Measurements from ENCODE around the gene MYL12B.

MYL12B gene

DNA sequence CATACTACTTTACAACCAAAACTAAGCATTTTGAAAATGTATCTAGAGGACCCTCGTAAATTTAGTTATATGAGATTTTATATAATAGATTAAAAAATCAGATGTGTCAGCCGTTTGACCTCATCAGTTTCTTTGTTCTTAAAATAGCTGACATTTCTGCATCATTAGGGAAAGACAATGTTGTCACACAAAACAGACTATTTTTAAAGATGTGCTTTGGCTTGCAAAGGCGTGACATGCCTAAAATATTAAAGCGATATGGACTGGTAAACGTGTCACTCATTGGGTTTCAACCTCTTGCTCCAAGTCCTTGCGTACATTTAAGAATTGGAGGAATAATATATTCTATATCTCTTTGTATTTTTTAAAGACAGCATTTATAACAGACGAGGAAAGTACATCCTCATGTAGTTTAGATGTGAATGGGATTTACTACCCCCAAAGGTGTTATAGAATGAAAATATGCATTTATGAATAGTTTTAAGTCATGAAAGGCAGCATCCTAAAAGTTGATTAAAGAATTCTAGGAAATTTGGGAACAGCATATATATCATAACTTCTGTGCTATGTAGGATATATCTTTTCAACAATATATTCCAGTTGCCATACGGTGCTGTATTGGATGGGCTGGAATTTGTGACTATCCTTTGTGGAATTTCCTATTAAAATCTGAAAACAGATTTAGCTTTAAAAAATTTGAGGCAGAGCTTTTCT is 10.5 kb upstream of the MYL12B start:
- Histone ChIP-seq H3K36me3 (ENCODE audit: insufficient read depth, low read length) (peaks cover 40% of the 10 kb centered on the region), H3K4me3 (ENCODE audit: low read depth, low read length) (peak overlapping the region; percentile 65), H3K27ac (ENCODE audit: low read depth, low read length) (peak overlapping the region; percentile 86), H3K27me3 (ENCODE audit: insufficient read depth, low read length) (no peaks in the 10 kb centered on the region), H3K4me1 (ENCODE audit: control insufficient read depth, insufficient read depth, low read length, unreplicated experiment) (peaks cover 43% of the 10 kb centered on the region), H2AFZ (ENCODE audit: low read length, unreplicated experiment) (no peak overlapping the region), H3K79me2 (ENCODE audit: control insufficient read depth, insufficient read depth, low read length, unreplicated experiment) (peaks cover 73% of the 10 kb centered on the region)

DNA sequence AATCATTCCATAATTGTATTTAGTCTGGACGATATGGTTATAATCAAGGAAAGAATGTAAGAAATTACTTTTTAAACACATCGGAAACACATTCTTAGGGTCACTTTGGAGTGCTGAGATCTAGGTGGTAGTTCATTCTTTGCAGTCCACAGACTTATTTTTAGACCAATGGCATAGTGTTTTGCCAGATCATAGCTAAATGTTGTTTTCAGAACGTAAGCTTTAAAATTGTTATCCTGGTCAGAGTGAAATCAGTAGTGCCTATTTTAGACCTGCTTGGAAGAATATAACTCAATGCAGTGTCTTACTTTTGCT is 10.0 kb upstream of the MYL12B start:
- Histone ChIP-seq H3K27ac (ENCODE audit: low read depth, low read length) (peak overlapping the region; percentile 86), H2AFZ (ENCODE audit: low read length, unreplicated experiment) (no peak overlapping the region), H3K4me1 (ENCODE audit: control insufficient read depth, insufficient read depth, low read length, unreplicated experiment) (peaks cover 45% of the 10 kb centered on the region), H3K27me3 (ENCODE audit: insufficient read depth, low read length) (no peaks in the 10 kb centered on the region), H3K79me2 (ENCODE audit: control insufficient read depth, insufficient read depth, low read length, unreplicated experiment) (peaks cover 68% of the 10 kb centered on the region), H3K36me3 (ENCODE audit: insufficient read depth, low read length) (peaks cover 46% of the 10 kb centered on the region), H3K4me3 (ENCODE audit: low read depth, low read length) (peak overlapping the region; percentile 65)

DNA sequence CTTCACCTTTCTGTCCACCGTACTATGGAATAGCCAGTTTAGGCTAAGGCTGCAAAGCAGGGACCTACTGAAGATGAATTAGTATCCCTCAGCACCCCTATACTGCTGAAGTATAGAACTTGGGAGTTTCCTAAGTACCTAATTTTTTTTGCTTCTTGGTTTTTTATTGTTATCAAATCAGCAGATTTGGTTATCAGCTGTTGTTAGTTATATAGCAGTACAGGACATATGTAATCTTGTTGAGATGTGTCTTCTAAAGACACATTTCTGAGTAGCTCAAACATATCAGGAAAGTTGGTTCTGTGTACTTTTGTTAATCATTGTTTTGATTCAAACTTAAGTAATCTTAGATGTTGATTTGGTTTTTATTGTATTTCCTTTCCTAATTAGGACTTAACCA is 9.1 kb upstream of the MYL12B start:
- H3K27ac ChIP-seq (ENCODE audit: low read depth, low read length) = no peak overlapping the region
- H3K4me3 ChIP-seq (ENCODE audit: low read depth, low read length) = no peak overlapping the region
- no peaks in the 10 kb centered on the region for H3K27me3 ChIP-seq (ENCODE audit: insufficient read depth, low read length)
- H3K4me1 ChIP-seq (ENCODE audit: control insufficient read depth, insufficient read depth, low read length, unreplicated experiment) = peaks cover 45% of the 10 kb centered on the region
- H2AFZ ChIP-seq (ENCODE audit: low read length, unreplicated experiment) = no peak overlapping the region
- H3K79me2 ChIP-seq (ENCODE audit: control insufficient read depth, insufficient read depth, low read length, unreplicated experiment) = peaks cover 64% of the 10 kb centered on the region
- H3K36me3 ChIP-seq (ENCODE audit: insufficient read depth, low read length) = peaks cover 55% of the 10 kb centered on the region

DNA sequence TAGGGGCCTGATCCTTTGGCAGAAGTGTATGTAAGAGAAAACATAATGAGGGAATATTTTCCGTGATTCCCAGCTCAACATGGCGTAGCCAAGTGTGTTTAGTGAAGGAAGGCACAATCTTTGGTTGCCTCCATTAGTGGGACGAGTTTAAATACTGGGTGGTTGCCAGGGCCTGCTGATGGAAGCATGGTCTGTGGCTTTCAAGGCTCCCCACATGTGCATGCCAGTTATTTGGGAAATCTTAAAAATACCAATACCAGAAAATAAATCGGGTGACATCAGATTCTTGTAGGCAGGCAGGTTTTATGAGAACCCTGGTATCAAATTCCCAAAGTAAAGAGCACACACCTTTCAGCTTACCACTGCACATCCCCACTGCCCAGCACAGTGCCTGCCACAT is 7.2 kb upstream of the MYL12B start:
- no peak overlapping the region for H3K27ac ChIP-seq (ENCODE audit: low read depth, low read length)
- no peak overlapping the region for H2AFZ ChIP-seq (ENCODE audit: low read length, unreplicated experiment)
- peaks cover 58% of the 10 kb centered on the region for H3K36me3 ChIP-seq (ENCODE audit: insufficient read depth, low read length)
- peaks cover 41% of the 10 kb centered on the region for H3K4me1 ChIP-seq (ENCODE audit: control insufficient read depth, insufficient read depth, low read length, unreplicated experiment)
- H3K79me2 ChIP-seq (ENCODE audit: control insufficient read depth, insufficient read depth, low read length, unreplicated experiment) = peaks cover 46% of the 10 kb centered on the region
- no peaks in the 10 kb centered on the region for H3K27me3 ChIP-seq (ENCODE audit: insufficient read depth, low read length)
- no peak overlapping the region for H3K4me3 ChIP-seq (ENCODE audit: low read depth, low read length)

DNA sequence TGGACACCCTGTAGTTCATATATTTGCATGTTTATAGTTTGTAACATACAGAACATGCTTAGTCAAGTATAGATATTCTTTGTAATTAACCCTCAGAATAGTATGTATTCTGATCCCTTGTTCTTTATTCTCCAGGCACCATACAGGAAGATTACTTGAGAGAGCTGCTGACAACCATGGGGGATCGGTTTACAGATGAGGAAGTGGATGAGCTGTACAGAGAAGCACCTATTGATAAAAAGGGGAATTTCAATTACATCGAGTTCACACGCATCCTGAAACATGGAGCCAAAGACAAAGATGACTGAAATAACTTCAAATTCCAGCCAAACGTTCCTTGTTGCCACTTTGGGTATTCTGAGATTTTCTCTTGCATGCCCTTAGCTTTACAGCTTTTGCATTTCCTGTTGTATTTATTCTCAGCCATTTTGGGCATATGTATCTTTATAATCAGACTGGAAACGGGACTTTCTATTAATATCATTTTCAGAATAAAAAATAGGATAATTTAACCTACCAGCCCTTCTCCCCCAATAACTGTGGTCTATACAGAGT is 6.2 kb upstream of the MYL12B start:
- Histone ChIP-seq H3K79me2 (ENCODE audit: control insufficient read depth, insufficient read depth, low read length, unreplicated experiment) (peaks cover 37% of the 10 kb centered on the region), H3K27me3 (ENCODE audit: insufficient read depth, low read length) (no peaks in the 10 kb centered on the region), H2AFZ (ENCODE audit: low read length, unreplicated experiment) (no peak overlapping the region), H3K36me3 (ENCODE audit: insufficient read depth, low read length) (peaks cover 58% of the 10 kb centered on the region), H3K27ac (ENCODE audit: low read depth, low read length) (peak overlapping the region; percentile 28; the same call in 1 of the 2 replicates), H3K4me3 (ENCODE audit: low read depth, low read length) (no peak overlapping the region), H3K4me1 (ENCODE audit: control insufficient read depth, insufficient read depth, low read length, unreplicated experiment) (peaks cover 39% of the 10 kb centered on the region)

DNA sequence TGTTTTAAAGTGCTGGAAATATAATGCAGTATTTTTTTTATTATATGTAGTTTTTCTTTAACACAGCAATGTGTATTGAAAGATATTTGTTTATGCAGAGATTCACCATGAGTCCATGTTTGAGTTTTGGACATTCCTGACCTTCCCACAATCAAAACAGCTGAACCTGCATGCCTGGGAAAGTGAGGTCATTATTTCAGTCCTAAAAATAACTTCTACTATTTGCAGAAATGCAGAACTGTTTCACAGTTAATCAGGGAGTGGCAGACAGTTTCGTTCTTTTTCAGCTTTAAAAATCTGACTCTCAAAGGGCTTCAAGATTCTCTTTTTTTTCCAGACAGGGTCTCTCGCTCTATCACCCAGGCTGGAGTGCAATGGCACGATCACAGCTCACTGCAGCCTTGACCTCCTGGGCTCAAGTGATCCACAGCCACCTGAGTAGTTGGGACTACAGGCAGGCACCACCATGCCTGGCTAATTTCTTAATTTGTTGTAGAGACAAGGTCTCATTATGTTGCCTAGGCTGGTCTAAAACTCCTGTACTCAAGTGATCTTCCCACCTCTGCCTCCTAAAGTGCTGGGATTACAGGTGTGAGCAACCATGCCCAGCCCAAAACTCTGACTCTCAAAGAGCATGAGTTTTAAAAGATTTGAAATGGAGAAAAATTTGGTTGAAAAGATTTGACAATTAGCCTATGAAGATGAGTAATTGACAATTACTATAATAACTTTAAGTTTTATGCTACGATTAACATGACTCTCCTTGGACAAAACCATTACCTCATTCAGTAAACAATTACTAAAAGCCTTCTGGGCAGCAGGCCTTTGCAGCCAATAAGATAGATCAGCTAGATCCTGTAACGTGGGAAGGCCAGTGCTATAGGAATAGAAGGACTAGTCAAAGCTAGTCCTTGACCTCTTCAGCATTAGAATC is 5.0 kb upstream of the MYL12B start:
- no peak overlapping the region for H3K4me3 ChIP-seq (ENCODE audit: low read depth, low read length)
- peak overlapping the region; percentile 28 for H3K27ac ChIP-seq (ENCODE audit: low read depth, low read length)
- H3K36me3 ChIP-seq (ENCODE audit: insufficient read depth, low read length) = peaks cover 58% of the 10 kb centered on the region
- peaks cover 32% of the 10 kb centered on the region for H3K4me1 ChIP-seq (ENCODE audit: control insufficient read depth, insufficient read depth, low read length, unreplicated experiment)
- H3K27me3 ChIP-seq (ENCODE audit: insufficient read depth, low read length) = no peaks in the 10 kb centered on the region
- peaks cover 27% of the 10 kb centered on the region for H3K79me2 ChIP-seq (ENCODE audit: control insufficient read depth, insufficient read depth, low read length, unreplicated experiment)
- no peak overlapping the region for H2AFZ ChIP-seq (ENCODE audit: low read length, unreplicated experiment)

DNA sequence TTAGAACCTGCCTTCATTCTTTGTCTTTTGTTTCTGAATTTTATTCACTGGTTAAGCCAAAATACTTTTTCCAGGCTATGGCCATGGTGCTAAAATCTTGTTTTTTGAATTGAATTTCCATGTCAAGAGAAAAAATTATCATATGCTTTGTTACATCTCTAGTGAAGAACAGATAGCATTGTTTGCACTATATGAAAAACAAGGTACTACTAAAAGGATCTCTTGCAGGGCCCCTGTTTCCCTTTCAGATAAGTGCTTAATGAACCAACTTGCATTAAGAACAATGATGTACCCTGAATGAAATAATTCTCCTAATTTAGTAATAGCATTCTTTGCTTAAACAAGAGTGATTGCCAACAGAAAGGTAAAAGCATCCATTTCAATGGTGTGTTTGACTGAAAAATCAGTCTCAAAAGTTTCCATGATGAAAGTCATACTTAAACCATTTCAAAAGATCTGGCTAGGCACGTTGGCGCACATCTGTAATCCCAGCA is 4.3 kb upstream of the MYL12B start:
- peaks cover 25% of the 10 kb centered on the region for H3K4me1 ChIP-seq (ENCODE audit: control insufficient read depth, insufficient read depth, low read length, unreplicated experiment)
- H3K36me3 ChIP-seq (ENCODE audit: insufficient read depth, low read length) = peaks cover 58% of the 10 kb centered on the region
- H2AFZ ChIP-seq (ENCODE audit: low read length, unreplicated experiment) = no peak overlapping the region
- H3K27ac ChIP-seq (ENCODE audit: low read depth, low read length) = no peak overlapping the region
- H3K27me3 ChIP-seq (ENCODE audit: insufficient read depth, low read length) = no peaks in the 10 kb centered on the region
- peaks cover 27% of the 10 kb centered on the region for H3K79me2 ChIP-seq (ENCODE audit: control insufficient read depth, insufficient read depth, low read length, unreplicated experiment)
- no peak overlapping the region for H3K4me3 ChIP-seq (ENCODE audit: low read depth, low read length)

DNA sequence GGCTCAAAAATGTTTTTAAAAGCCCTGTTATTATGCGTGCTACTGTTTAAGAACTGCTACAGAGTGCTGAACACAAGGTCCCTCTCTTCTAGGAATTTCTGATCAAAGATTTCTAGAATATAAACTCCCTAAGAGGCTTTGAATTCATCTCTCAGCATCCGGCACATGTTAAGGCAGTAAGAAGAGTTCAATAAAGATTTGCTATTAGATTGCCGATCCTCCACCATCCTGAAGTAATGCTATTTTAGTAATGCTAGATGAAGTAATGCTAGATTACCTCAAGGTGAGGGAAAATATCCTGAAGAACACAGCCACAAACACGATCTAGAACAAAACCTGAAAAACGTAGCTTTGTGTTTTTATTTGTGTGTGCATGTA is 949 bp upstream of the MYL12B start:
- H3K36me3 ChIP-seq (ENCODE audit: insufficient read depth, low read length) = peaks cover 28% of the 10 kb centered on the region
- H3K27me3 ChIP-seq (ENCODE audit: insufficient read depth, low read length) = no peaks in the 10 kb centered on the region
- peak overlapping the region; percentile 96 for H3K4me3 ChIP-seq (ENCODE audit: low read depth, low read length)
- H3K4me1 ChIP-seq (ENCODE audit: control insufficient read depth, insufficient read depth, low read length, unreplicated experiment) = peaks cover 36% of the 10 kb centered on the region
- peak overlapping the region; percentile 79 for H3K27ac ChIP-seq (ENCODE audit: low read depth, low read length)
- peaks cover 40% of the 10 kb centered on the region for H3K79me2 ChIP-seq (ENCODE audit: control insufficient read depth, insufficient read depth, low read length, unreplicated experiment)
- peak overlapping the region; percentile 39 for H2AFZ ChIP-seq (ENCODE audit: low read length, unreplicated experiment)

DNA sequence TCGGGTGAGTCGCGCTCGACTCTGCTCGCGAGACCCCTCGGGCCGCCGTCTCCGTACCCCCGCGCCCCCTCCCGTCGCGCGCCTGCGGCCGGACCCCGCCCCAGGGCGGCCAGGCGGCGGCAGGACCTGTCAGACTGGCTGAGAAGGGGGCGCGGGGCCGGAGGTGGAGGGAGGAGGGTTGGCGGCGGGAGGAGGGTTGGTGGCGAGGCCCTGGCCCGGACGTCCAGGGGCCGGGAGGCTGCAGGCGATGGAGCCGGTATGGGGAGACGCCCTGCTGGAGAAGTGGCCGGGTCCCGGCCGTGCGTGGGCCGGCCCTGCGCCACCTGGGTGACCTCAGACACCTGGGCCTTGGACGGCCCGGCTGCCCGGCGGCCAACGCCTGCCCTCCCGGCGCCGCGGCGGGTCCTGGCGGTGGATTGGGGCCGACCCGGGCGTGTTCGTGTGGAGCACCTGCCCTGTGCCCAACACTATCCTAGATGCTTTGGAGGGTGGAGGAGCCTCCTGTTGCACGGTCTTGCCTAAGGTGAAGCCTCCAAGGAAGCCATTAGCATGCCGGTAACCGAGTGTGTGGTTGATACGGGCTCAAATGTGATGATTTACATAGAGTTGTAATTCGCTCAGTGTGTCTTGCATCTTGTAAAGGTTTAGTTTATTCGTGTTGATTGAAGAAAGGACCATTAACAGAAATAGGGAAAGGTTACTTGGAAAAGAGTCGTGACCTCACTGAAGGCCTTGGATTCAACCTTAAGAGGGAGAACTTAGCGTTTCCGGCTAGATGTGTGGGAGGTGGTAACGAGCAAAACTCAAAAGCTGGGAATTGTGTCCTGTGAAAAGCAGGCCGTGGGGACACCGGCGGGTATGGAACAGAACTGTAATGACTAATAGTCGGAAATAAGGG is 550 bp downstream of the MYL12B start:
- H3K4me3 ChIP-seq (ENCODE audit: low read depth, low read length) = peak overlapping the region; percentile 96
- peaks cover 41% of the 10 kb centered on the region for H3K4me1 ChIP-seq (ENCODE audit: control insufficient read depth, insufficient read depth, low read length, unreplicated experiment)
- peak overlapping the region; percentile 39 for H2AFZ ChIP-seq (ENCODE audit: low read length, unreplicated experiment)
- H3K27ac ChIP-seq (ENCODE audit: low read depth, low read length) = peak overlapping the region; percentile 79
- peaks cover 55% of the 10 kb centered on the region for H3K79me2 ChIP-seq (ENCODE audit: control insufficient read depth, insufficient read depth, low read length, unreplicated experiment)
- peaks cover 13% of the 10 kb centered on the region for H3K36me3 ChIP-seq (ENCODE audit: insufficient read depth, low read length)
- no peaks in the 10 kb centered on the region for H3K27me3 ChIP-seq (ENCODE audit: insufficient read depth, low read length)

DNA sequence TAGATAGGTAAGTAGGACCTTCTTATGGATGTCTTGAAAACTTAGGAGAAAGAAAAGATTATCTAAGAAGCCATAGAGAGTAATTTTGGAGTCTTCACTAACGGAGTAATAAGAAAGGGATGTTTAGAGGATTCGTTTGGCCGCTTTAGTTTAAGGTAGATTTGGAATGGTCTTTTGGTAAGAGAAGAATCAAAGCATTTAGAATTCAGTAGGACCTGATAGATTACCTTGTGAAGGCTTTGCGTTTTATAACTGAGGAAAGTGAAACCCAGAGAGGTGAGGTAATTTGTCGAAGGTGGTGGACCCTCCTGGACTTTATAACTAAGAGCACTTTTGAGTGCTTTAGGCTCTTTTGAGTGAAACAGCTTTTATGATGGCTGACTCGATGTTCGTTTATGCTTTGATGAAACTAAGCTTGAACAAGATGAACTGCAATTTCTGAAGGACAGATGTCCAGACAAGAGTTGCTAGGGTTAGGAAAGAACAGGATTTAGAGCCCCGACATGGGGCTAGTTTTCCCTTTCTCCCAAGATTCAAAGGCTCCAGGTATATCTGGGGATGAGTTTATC is 1.3 kb downstream of the MYL12B start:
- H3K36me3 ChIP-seq (ENCODE audit: insufficient read depth, low read length) = peaks cover 7% of the 10 kb centered on the region; the same call in 1 of the 2 replicates
- no peak overlapping the region for H2AFZ ChIP-seq (ENCODE audit: low read length, unreplicated experiment)

More for the DNA sequence above, 1.3 kb downstream of the MYL12B start:
- Histone ChIP-seq H3K4me1 (ENCODE audit: control insufficient read depth, insufficient read depth, low read length, unreplicated experiment) (peaks cover 44% of the 10 kb centered on the region), H3K4me3 (ENCODE audit: low read depth, low read length) (peak overlapping the region; percentile 96), H3K27me3 (ENCODE audit: insufficient read depth, low read length) (no peaks in the 10 kb centered on the region), H3K27ac (ENCODE audit: low read depth, low read length) (peak overlapping the region; percentile 79), H3K79me2 (ENCODE audit: control insufficient read depth, insufficient read depth, low read length, unreplicated experiment) (peaks cover 61% of the 10 kb centered on the region)

Measured in ACC112 (cell line).